ENCODE data around the gene MAP7D2. TPM values are rescaled to one million over a fixed set of nuclear protein-coding genes. Genes with fewer than 3 reads are reported as not detected.
A peak's percentile ranks its signal among the peaks of the same experiment; 100 is the strongest.

MAP7D2 gene
- total and polyA plus RNA-seq, 9 of the 15 experiments (the other 6 are each of a cell fraction or from before 2014, with no cell fraction given), result 0.01 to 0.04 (median 0.03) TPM; not detected in 4

DNA sequence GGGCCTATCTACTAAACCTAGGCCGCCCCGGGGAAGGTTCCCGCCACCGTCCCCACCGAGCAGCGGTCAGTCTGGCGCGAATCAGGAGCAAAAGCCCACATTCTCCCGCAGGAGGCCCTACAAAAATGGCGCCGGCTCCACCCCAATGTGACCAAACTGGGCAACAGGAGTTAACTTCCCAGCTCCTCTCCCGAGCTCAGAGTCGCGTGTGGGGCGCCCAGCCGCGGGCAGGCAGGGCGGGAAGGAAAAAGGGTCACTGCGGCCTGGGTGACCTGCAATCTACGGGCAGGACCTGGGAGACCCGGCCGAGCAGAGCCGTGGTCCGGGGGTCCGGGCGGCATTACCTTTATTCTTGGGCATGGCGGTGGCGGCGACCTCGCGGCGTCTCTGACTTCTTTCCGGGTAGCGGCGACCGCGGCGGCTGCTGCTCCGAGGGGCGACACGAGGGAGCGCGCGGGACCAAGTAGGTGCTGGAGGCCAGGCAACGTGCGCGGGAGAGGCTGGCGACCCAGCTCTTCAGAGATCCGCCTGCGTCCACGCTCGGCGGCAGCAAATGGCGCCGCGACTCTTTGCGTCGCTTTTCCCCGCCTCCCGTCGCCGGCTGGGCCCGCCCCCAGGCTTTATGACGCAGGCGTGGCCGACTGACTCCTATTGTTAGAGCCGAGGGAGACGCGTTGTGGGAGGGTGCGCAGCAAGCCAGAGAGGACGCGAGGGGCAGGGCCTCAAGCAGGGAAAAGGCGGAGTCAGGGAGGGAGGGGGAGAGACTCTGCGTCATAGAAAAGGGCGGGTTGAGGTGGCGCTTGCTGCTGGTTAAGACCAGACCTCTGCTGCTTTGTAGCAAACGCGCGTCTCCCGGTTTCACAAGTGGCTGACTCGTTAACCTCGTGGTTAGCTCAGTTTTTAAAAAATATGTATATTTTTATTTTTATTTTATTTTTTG is 24.8 kb upstream of the MAP7D2 start, which contains the start of gene EIF1AX (continued):
- TF ChIP-seq, protein P1, sequence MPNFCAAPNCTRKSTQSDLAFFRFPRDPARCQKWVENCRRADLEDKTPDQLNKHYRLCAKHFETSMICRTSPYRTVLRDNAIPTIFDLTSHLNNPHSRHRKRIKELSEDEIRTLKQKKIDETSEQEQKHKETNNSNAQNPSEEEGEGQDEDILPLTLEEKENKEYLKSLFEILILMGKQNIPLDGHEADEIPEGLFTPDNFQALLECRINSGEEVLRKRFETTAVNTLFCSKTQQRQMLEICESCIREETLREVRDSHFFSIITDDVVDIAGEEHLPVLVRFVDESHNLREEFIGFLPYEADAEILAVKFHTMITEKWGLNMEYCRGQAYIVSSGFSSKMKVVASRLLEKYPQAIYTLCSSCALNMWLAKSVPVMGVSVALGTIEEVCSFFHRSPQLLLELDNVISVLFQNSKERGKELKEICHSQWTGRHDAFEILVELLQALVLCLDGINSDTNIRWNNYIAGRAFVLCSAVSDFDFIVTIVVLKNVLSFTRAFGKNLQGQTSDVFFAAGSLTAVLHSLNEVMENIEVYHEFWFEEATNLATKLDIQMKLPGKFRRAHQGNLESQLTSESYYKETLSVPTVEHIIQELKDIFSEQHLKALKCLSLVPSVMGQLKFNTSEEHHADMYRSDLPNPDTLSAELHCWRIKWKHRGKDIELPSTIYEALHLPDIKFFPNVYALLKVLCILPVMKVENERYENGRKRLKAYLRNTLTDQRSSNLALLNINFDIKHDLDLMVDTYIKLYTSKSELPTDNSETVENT (CRISPR knock-in tag; IDR thresholded peaks at IDR 0.05), result 0 out of 2 replicates have a peak, but pooled peaks have one; percentile 4
- no peak for TF ChIP-seq KAT8 (IDR thresholded peaks at IDR 0.05; ENCODE audit: low read depth)
- no peak for TF ChIP-seq RCOR1 (IDR thresholded peaks at IDR 0.05; ENCODE audit: borderline replicate concordance in 1 of 2, low read depth in 2 of 2, low read length in 2 of 2)
- no peak for TF ChIP-seq ZNF561 (CRISPR knock-in tag; conservative IDR thresholded peaks at IDR 0.05)
- peak; percentile 63 for TF ChIP-seq TAF1 (IDR thresholded peaks at IDR 0.05; ENCODE audit: control insufficient read depth, extremely low read depth, insufficient read depth, low read length, severe bottlenecking)
- TF ChIP-seq RBFOX2 (IDR thresholded peaks at IDR 0.05; ENCODE audit: low read depth, low read length), result peak; percentile 98
- peak; percentile 85 for TF ChIP-seq SUPT5H (IDR thresholded peaks at IDR 0.05)
- TF ChIP-seq SNRNP70 (optimal IDR thresholded peaks at IDR 0.05; ENCODE audit: low read depth, low read length), result no peak
- TF ChIP-seq, protein P2, sequence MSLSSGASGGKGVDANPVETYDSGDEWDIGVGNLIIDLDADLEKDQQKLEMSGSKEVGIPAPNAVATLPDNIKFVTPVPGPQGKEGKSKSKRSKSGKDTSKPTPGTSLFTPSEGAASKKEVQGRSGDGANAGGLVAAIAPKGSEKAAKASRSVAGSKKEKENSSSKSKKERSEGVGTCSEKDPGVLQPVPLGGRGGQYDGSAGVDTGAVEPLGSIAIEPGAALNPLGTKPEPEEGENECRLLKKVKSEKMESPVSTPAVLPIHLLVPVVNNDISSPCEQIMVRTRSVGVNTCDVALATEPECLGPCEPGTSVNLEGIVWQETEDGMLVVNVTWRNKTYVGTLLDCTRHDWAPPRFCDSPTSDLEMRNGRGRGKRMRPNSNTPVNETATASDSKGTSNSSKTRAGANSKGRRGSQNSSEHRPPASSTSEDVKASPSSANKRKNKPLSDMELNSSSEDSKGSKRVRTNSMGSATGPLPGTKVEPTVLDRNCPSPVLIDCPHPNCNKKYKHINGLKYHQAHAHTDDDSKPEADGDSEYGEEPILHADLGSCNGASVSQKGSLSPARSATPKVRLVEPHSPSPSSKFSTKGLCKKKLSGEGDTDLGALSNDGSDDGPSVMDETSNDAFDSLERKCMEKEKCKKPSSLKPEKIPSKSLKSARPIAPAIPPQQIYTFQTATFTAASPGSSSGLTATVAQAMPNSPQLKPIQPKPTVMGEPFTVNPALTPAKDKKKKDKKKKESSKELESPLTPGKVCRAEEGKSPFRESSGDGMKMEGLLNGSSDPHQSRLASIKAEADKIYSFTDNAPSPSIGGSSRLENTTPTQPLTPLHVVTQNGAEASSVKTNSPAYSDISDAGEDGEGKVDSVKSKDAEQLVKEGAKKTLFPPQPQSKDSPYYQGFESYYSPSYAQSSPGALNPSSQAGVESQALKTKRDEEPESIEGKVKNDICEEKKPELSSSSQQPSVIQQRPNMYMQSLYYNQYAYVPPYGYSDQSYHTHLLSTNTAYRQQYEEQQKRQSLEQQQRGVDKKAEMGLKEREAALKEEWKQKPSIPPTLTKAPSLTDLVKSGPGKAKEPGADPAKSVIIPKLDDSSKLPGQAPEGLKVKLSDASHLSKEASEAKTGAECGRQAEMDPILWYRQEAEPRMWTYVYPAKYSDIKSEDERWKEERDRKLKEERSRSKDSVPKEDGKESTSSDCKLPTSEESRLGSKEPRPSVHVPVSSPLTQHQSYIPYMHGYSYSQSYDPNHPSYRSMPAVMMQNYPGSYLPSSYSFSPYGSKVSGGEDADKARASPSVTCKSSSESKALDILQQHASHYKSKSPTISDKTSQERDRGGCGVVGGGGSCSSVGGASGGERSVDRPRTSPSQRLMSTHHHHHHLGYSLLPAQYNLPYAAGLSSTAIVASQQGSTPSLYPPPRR (CRISPR knock-in tag; IDR thresholded peaks at IDR 0.05; ENCODE audit: borderline replicate concordance), result no peak
- TF ChIP-seq, protein P3, sequence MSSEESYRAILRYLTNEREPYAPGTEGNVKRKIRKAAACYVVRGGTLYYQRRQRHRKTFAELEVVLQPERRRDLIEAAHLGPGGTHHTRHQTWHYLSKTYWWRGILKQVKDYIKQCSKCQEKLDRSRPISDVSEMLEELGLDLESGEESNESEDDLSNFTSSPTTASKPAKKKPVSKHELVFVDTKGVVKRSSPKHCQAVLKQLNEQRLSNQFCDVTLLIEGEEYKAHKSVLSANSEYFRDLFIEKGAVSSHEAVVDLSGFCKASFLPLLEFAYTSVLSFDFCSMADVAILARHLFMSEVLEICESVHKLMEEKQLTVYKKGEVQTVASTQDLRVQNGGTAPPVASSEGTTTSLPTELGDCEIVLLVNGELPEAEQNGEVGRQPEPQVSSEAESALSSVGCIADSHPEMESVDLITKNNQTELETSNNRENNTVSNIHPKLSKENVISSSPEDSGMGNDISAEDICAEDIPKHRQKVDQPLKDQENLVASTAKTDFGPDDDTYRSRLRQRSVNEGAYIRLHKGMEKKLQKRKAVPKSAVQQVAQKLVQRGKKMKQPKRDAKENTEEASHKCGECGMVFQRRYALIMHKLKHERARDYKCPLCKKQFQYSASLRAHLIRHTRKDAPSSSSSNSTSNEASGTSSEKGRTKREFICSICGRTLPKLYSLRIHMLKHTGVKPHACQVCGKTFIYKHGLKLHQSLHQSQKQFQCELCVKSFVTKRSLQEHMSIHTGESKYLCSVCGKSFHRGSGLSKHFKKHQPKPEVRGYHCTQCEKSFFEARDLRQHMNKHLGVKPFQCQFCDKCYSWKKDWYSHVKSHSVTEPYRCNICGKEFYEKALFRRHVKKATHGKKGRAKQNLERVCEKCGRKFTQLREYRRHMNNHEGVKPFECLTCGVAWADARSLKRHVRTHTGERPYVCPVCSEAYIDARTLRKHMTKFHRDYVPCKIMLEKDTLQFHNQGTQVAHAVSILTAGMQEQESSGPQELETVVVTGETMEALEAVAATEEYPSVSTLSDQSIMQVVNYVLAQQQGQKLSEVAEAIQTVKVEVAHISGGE (CRISPR knock-in tag; IDR thresholded peaks at IDR 0.05), result 0 out of 6 replicates have a peak, but pooled peaks of 1 of the 3 experiments have one; percentile 11
- TF ChIP-seq, protein P4, sequence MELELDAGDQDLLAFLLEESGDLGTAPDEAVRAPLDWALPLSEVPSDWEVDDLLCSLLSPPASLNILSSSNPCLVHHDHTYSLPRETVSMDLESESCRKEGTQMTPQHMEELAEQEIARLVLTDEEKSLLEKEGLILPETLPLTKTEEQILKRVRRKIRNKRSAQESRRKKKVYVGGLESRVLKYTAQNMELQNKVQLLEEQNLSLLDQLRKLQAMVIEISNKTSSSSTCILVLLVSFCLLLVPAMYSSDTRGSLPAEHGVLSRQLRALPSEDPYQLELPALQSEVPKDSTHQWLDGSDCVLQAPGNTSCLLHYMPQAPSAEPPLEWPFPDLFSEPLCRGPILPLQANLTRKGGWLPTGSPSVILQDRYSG (tag; conservative IDR thresholded peaks at IDR 0.05; ENCODE audit: low read depth), result no peak
- no peak for TF ChIP-seq TAL1 (IDR thresholded peaks at IDR 0.05)
- no peak for TF ChIP-seq FOXK1 (CRISPR knock-in tag; IDR thresholded peaks at IDR 0.05; ENCODE audit: borderline replicate concordance)
